Measurements from ENCODE around the gene CORIN. TPM values are rescaled to one million over a fixed set of nuclear protein-coding genes. Genes with fewer than 3 reads are reported as not detected.

Gene CORIN
- total RNA-seq (2022), result 0.07 TPM in 1 of 2 replicates, not detected in the other
- percentile 19 among the genes with signal in this experiment for Bru-seq, nascent RNA
- percentile 25 among the genes with signal in this experiment for BruChase-seq, experiment 1, labeled RNA remaining after a 6-hour chase
- BruChase-seq, experiment 2, labeled RNA remaining after a 2-hour chase, result percentile 21 among the genes with signal in this experiment
- long read RNA-seq, result 0 reads

DNA sequence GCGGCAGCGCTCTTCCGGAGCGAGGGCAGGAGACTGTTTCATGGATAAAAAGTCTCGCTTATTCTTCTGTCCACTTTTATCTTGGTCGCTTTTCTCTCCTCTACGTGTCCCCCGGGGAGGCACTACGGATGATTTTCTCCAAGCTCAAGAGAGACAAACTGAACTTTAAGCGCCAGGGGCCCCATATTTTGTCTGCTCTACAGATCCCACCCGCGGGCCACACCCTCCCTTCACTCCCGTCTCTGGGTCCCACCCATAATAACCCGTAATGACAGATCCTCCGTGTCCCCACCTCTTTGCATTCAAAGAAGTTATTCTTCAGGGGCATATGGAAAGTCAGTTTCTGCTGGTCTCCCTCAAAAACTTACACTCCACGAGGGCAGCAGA is at the start of gene CORIN:
CORIN (minus strand) TSS at position 160 of the 387 bp plus-strand sequence; CDS start at position 42, 118 bp downstream.
- intact Hi-C loops (cut with micrococcal nuclease; ENCODE audit: unreplicated experiment), result loop anchor here (1.0 to 10.0 kb wide), 3 partner anchors 95 to 247 kb away; no protein-coding TSS in a partner anchor
- peaks cover 19% of the 10 kb centered on the region for H3K36me3 Mint-ChIP-seq (ENCODE audit: insufficient read depth, unreplicated experiment)
- H3K4me3 Mint-ChIP-seq (ENCODE audit: low read depth, unreplicated experiment), result peak within 1 kb of the TSS; percentile 93
- H3K4me1 Mint-ChIP-seq (ENCODE audit: low read depth, unreplicated experiment), result no peaks in the 10 kb centered on the region
- no TSS peak for BruUV-seq (replicated peaks)
- TF ChIP-seq, protein P1, sequence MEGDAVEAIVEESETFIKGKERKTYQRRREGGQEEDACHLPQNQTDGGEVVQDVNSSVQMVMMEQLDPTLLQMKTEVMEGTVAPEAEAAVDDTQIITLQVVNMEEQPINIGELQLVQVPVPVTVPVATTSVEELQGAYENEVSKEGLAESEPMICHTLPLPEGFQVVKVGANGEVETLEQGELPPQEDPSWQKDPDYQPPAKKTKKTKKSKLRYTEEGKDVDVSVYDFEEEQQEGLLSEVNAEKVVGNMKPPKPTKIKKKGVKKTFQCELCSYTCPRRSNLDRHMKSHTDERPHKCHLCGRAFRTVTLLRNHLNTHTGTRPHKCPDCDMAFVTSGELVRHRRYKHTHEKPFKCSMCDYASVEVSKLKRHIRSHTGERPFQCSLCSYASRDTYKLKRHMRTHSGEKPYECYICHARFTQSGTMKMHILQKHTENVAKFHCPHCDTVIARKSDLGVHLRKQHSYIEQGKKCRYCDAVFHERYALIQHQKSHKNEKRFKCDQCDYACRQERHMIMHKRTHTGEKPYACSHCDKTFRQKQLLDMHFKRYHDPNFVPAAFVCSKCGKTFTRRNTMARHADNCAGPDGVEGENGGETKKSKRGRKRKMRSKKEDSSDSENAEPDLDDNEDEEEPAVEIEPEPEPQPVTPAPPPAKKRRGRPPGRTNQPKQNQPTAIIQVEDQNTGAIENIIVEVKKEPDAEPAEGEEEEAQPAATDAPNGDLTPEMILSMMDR (IDR thresholded peaks at IDR 0.05; ENCODE audit: unreplicated experiment), result no peak
- CTCF ChIA-PET, result interaction anchor here (1.6 to 3.3 kb wide), 3 partner anchors 128 to 151 kb away, joined by 5 to 28 read pairs (median 9); no protein-coding TSS in a partner anchor
- H3K9me3 Mint-ChIP-seq (ENCODE audit: low read depth, unreplicated experiment), result no peaks in the 10 kb centered on the region
- peak within 1 kb of the TSS; percentile 39 for H3K27ac Mint-ChIP-seq (ENCODE audit: unreplicated experiment)
- no peaks in the 10 kb centered on the region for H3K27me3 Mint-ChIP-seq (ENCODE audit: unreplicated experiment)
- DNase-seq, result no peak

DNA sequence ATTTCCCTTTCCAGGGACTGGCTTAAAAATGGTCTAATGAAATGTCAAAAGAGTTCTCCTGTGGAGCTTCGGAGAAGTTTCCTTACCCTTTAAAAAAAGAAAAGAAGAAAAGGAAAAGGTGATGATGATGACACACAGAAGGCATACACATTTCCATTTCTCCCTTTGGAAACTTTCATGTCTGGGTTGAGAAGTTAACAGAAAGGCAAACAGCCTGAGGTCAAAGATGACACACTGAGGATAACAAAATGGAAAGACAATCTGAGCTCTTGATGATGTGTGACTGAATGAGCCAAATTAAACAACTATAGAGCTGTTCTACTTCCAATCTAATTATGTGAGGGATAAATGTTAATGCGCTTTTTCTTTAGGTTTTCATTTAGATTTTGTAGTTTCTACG is 44.4 kb upstream of the CORIN start:
- Mint-ChIP-seq H3K27me3 (ENCODE audit: unreplicated experiment) (no peaks in the 10 kb centered on the region), H3K27ac (ENCODE audit: unreplicated experiment) (no peak overlapping the region), H3K4me3 (ENCODE audit: low read depth, unreplicated experiment) (no peak overlapping the region), H3K4me1 (ENCODE audit: low read depth, unreplicated experiment) (no peaks in the 10 kb centered on the region), H3K36me3 (ENCODE audit: insufficient read depth, unreplicated experiment) (peaks cover 20% of the 10 kb centered on the region), H3K9me3 (ENCODE audit: low read depth, unreplicated experiment) (no peaks in the 10 kb centered on the region)
- TF ChIP-seq, protein P1 (IDR thresholded peaks at IDR 0.05; ENCODE audit: unreplicated experiment), result no peak
- DNase-seq, result no peak
- BruUV-seq (replicated peaks), result no TSS peak
- CTCF ChIA-PET, result no interaction called here
- intact Hi-C loops (cut with micrococcal nuclease; ENCODE audit: unreplicated experiment), result no loop called here

GRCh38 chr4:47879458-47879857 is 41.6 kb upstream of the CORIN start:
- no peak for DNase-seq
- H3K4me3 Mint-ChIP-seq (ENCODE audit: low read depth, unreplicated experiment), result no peak overlapping the region
- no peaks in the 10 kb centered on the region for H3K4me1 Mint-ChIP-seq (ENCODE audit: low read depth, unreplicated experiment)
- TF ChIP-seq, protein P1 (IDR thresholded peaks at IDR 0.05; ENCODE audit: unreplicated experiment), result no peak
- no peaks in the 10 kb centered on the region for H3K27me3 Mint-ChIP-seq (ENCODE audit: unreplicated experiment)
- no peaks in the 10 kb centered on the region for H3K9me3 Mint-ChIP-seq (ENCODE audit: low read depth, unreplicated experiment)
- intact Hi-C loops (cut with micrococcal nuclease; ENCODE audit: unreplicated experiment), result no loop called here
- no TSS peak for BruUV-seq (replicated peaks)
- H3K27ac Mint-ChIP-seq (ENCODE audit: unreplicated experiment), result no peak overlapping the region
- CTCF ChIA-PET, result interaction anchor here (0.7 kb wide), 1 partner anchor 67 kb away, joined by 3 read pairs; no protein-coding TSS in a partner anchor
- peaks cover 31% of the 10 kb centered on the region for H3K36me3 Mint-ChIP-seq (ENCODE audit: insufficient read depth, unreplicated experiment)

- CTCF ChIA-PET, result no interaction called here
- no peaks in the 10 kb centered on the region for H3K4me1 Mint-ChIP-seq (ENCODE audit: low read depth, unreplicated experiment)
- no TSS peak for BruUV-seq (replicated peaks)
- H3K27ac Mint-ChIP-seq (ENCODE audit: unreplicated experiment), result no peak overlapping the region
- no peaks in the 10 kb centered on the region for H3K27me3 Mint-ChIP-seq (ENCODE audit: unreplicated experiment)
- H3K9me3 Mint-ChIP-seq (ENCODE audit: low read depth, unreplicated experiment), result no peaks in the 10 kb centered on the region
- H3K4me3 Mint-ChIP-seq (ENCODE audit: low read depth, unreplicated experiment), result no peak overlapping the region
- DNase-seq, result no peak
- H3K36me3 Mint-ChIP-seq (ENCODE audit: insufficient read depth, unreplicated experiment), result peaks cover 18% of the 10 kb centered on the region
- TF ChIP-seq, protein P1 (IDR thresholded peaks at IDR 0.05; ENCODE audit: unreplicated experiment), result no peak
- intact Hi-C loops (cut with micrococcal nuclease; ENCODE audit: unreplicated experiment), result no loop called here
Measured at GRCh38 chr4:47876784-47877546, 39.1 kb upstream of the CORIN start.
